ENCODE measurements around the gene MAPK8IP3.

The MAPK8IP3 gene

GRCh38 chr16:1691276-1691675 lies 14.7 kb upstream of the MAPK8IP3 start:
- H3F3A ChIP-seq (ENCODE audit: insufficient read depth): no peaks in the 10 kb centered on the region
- H3K4me2 ChIP-seq (ENCODE audit: low read depth, low read length, poor library complexity, severe bottlenecking): no peak overlapping the region
- H3K4me3 ChIP-seq (ENCODE audit: insufficient read depth, low read length, poor library complexity, severe bottlenecking): no peak overlapping the region
- peaks cover 29% of the 10 kb centered on the region for H3K36me3 ChIP-seq (ENCODE audit: low read length)
- H4K20me1 ChIP-seq (ENCODE audit: low read depth, low read length): peaks cover 25% of the 10 kb centered on the region
- TF ChIP-seq EZH2phosphoT487 (conservative IDR thresholded peaks at IDR 0.05; ENCODE audit: low read length): no peak
- TF ChIP-seq CTCF (IDR thresholded peaks at IDR 0.05; ENCODE audit: insufficient read depth, low read length, poor library complexity, severe bottlenecking): no peak
- no peak overlapping the region for H3K9ac ChIP-seq (ENCODE audit: low read length)
- no peaks in the 10 kb centered on the region for H3K27me3 ChIP-seq (ENCODE audit: low read length)
- H2AFZ ChIP-seq (ENCODE audit: low read depth, low read length, severe bottlenecking): no peak overlapping the region
- peaks cover 82% of the 10 kb centered on the region for H3K79me2 ChIP-seq (ENCODE audit: insufficient read depth, low read length)
- H3K9me2 ChIP-seq (replicated peaks; ENCODE audit: insufficient read depth, low read length): no peaks in the 10 kb centered on the region
- no peak overlapping the region for H3K27ac ChIP-seq (ENCODE audit: low read depth, low read length)
- H3K9me3 ChIP-seq (ENCODE audit: insufficient read depth, low read length): no peaks in the 10 kb centered on the region

GRCh38 chr16:1691956-1692355 lies 14.0 kb upstream of the MAPK8IP3 start:
- peaks cover 32% of the 10 kb centered on the region for H3K36me3 ChIP-seq (ENCODE audit: low read length)
- no peaks in the 10 kb centered on the region for H3F3A ChIP-seq (ENCODE audit: insufficient read depth)
- H3K27ac ChIP-seq (ENCODE audit: low read depth, low read length): no peak overlapping the region
- peaks cover 29% of the 10 kb centered on the region for H4K20me1 ChIP-seq (ENCODE audit: low read depth, low read length)
- no peaks in the 10 kb centered on the region for H3K27me3 ChIP-seq (ENCODE audit: low read length)
- TF ChIP-seq CTCF (IDR thresholded peaks at IDR 0.05; ENCODE audit: insufficient read depth, low read length, poor library complexity, severe bottlenecking) (no peak), EZH2phosphoT487 (conservative IDR thresholded peaks at IDR 0.05; ENCODE audit: low read length) (no peak)
- H3K4me2 ChIP-seq (ENCODE audit: low read depth, low read length, poor library complexity, severe bottlenecking): no peak overlapping the region
- H3K4me3 ChIP-seq (ENCODE audit: insufficient read depth, low read length, poor library complexity, severe bottlenecking): no peak overlapping the region
- no peaks in the 10 kb centered on the region for H3K9me3 ChIP-seq (ENCODE audit: insufficient read depth, low read length)
- H3K79me2 ChIP-seq (ENCODE audit: insufficient read depth, low read length): peaks cover 76% of the 10 kb centered on the region
- no peaks in the 10 kb centered on the region for H3K9me2 ChIP-seq (replicated peaks; ENCODE audit: insufficient read depth, low read length)
- no peak overlapping the region for H3K9ac ChIP-seq (ENCODE audit: low read length)
- H2AFZ ChIP-seq (ENCODE audit: low read depth, low read length, severe bottlenecking): no peak overlapping the region

- no peak overlapping the region for H3K4me3 ChIP-seq (ENCODE audit: insufficient read depth, low read length, poor library complexity, severe bottlenecking)
- H3K9me2 ChIP-seq (replicated peaks; ENCODE audit: insufficient read depth, low read length): no peaks in the 10 kb centered on the region
- no peaks in the 10 kb centered on the region for H3K9me3 ChIP-seq (ENCODE audit: insufficient read depth, low read length)
- peaks cover 2% of the 10 kb centered on the region; the same call in 1 of the 2 replicates for H3F3A ChIP-seq (ENCODE audit: insufficient read depth)
- no peaks in the 10 kb centered on the region for H3K27me3 ChIP-seq (ENCODE audit: low read length)
- H2AFZ ChIP-seq (ENCODE audit: low read depth, low read length, severe bottlenecking): no peak overlapping the region
- H3K9ac ChIP-seq (ENCODE audit: low read length): no peak overlapping the region
- no peak for TF ChIP-seq CTCF (IDR thresholded peaks at IDR 0.05; ENCODE audit: insufficient read depth, low read length, poor library complexity, severe bottlenecking)
- TF ChIP-seq EZH2phosphoT487 (conservative IDR thresholded peaks at IDR 0.05; ENCODE audit: low read length): no peak
- H3K79me2 ChIP-seq (ENCODE audit: insufficient read depth, low read length): peaks cover 28% of the 10 kb centered on the region
- no peak overlapping the region for H3K27ac ChIP-seq (ENCODE audit: low read depth, low read length)
- H3K36me3 ChIP-seq (ENCODE audit: low read length): peaks cover 23% of the 10 kb centered on the region
- peaks cover 4% of the 10 kb centered on the region; the same call in 1 of the 2 replicates for H4K20me1 ChIP-seq (ENCODE audit: low read depth, low read length)
- no peak overlapping the region for H3K4me2 ChIP-seq (ENCODE audit: low read depth, low read length, poor library complexity, severe bottlenecking)
Measured at GRCh38 chr16:1696863-1697262, 9.1 kb upstream of the MAPK8IP3 start.

Data from SU-DHL-6 (cell line).